Activated T-helper 1 cell treated with anti-CD3 and anti-CD28 coated beads, Interleukin-12 subunit alpha, Interleukin-12 subunit beta, Interleukin-2, Interleukin-4 antibody, amounts not matched to agents 30 ng/mL and 10 ng/mL and 1 ng/mL, durations not matched to agents 14 hours and 24 hours and 36 hours (primary cell): ENCODE data around the gene HOXB6. TPM values are rescaled to one million over a fixed set of nuclear protein-coding genes. Genes with fewer than 3 reads are reported as not detected.
A peak's percentile ranks its signal among the peaks of the same experiment; 100 is the strongest.

ENCODE experiments used
- DNase-seq: peaks from one replicate; pipeline ENCODE4 v3.0.0; 2021; ENCODE audit warnings: low spot score
- H3K27ac Mint-ChIP-seq: one replicate; pipeline ENCODE4 v1.8.0; 2021; ENCODE audit warnings: mild to moderate bottlenecking, mixed read lengths
- H3K27me3 Mint-ChIP-seq: one replicate; pipeline ENCODE4 v1.8.0; 2022; ENCODE audit warnings: mild to moderate bottlenecking, moderate library complexity, mixed read lengths; ENCODE audit not compliant: insufficient read depth
- H3K36me3 Mint-ChIP-seq: one replicate; pipeline ENCODE4 v1.8.0; 2021; ENCODE audit warnings: low read depth, mixed read lengths
- H3K4me1 Mint-ChIP-seq: one replicate; pipeline ENCODE4 v1.8.0; 2021; ENCODE audit warnings: low read depth, mixed read lengths
- H3K4me3 Mint-ChIP-seq: one replicate; pipeline ENCODE4 v1.8.0; 2021; ENCODE audit warnings: mild to moderate bottlenecking, moderate library complexity, mixed read lengths
- H3K9me3 Mint-ChIP-seq: one replicate; pipeline ENCODE4 v1.8.0; 2021; ENCODE audit warnings: mixed read lengths
- intact Hi-C: fragments of 100-400 bp; cut with micrococcal nuclease; formaldehyde crosslinking; loops from one replicate; pipeline ENCODE4 v1.15.1; 2024
- total RNA-seq: library from RNA; stranded (reverse); gene quantifications from 2 replicates; pipeline ENCODE4 v1.2.3, GENCODE V29; 2022

The HOXB6 gene
- total RNA-seq, 1 donor from 2014 or later: 0.99 TPM

GRCh38 chr17:48553190-48553547 is 51.6 kb downstream of the HOXB6 start:
- intact Hi-C loops: no loop called here
- Mint-ChIP-seq H3K27me3 (peaks cover 20% of the 10 kb centered on the region), H3K4me1 (peaks cover 30% of the 10 kb centered on the region), H3K36me3 (peaks cover 13% of the 10 kb centered on the region), H3K27ac (no peak overlapping the region), H3K9me3 (no peaks in the 10 kb centered on the region), H3K4me3 (no peak overlapping the region)
- DNase-seq: no peak

- no peak for DNase-seq
- no peak overlapping the region for H3K27ac Mint-ChIP-seq
- peaks cover 35% of the 10 kb centered on the region for H3K4me1 Mint-ChIP-seq
- intact Hi-C loops: no loop called here
- H3K27me3 Mint-ChIP-seq: peaks cover 17% of the 10 kb centered on the region
- peaks cover 13% of the 10 kb centered on the region for H3K36me3 Mint-ChIP-seq
- no peak overlapping the region for H3K4me3 Mint-ChIP-seq
- no peaks in the 10 kb centered on the region for H3K9me3 Mint-ChIP-seq
Measured at GRCh38 chr17:48552466-48553189, 52.2 kb downstream of the HOXB6 start.

- no peak for DNase-seq
- intact Hi-C loops: no loop called here
- Mint-ChIP-seq H3K27me3 (peaks cover 16% of the 10 kb centered on the region), H3K4me1 (peaks cover 43% of the 10 kb centered on the region), H3K27ac (no peak overlapping the region), H3K36me3 (peaks cover 13% of the 10 kb centered on the region), H3K4me3 (no peak overlapping the region), H3K9me3 (no peaks in the 10 kb centered on the region)
Measured at GRCh38 chr17:48551596-48552465, 53.0 kb downstream of the HOXB6 start.

GRCh38 chr17:48551214-48551555 is 53.6 kb downstream of the HOXB6 start:
- Mint-ChIP-seq H3K4me3 (no peak overlapping the region), H3K27me3 (peaks cover 11% of the 10 kb centered on the region), H3K4me1 (peaks cover 50% of the 10 kb centered on the region), H3K27ac (no peak overlapping the region), H3K9me3 (no peaks in the 10 kb centered on the region), H3K36me3 (peaks cover 8% of the 10 kb centered on the region)
- intact Hi-C loops: no loop called here
- no peak for DNase-seq

GRCh38 chr17:48550502-48551213 is 54.1 kb downstream of the HOXB6 start:
- H3K27ac Mint-ChIP-seq: no peak overlapping the region
- H3K4me3 Mint-ChIP-seq: no peak overlapping the region
- H3K36me3 Mint-ChIP-seq: peaks cover 8% of the 10 kb centered on the region
- peaks cover 51% of the 10 kb centered on the region for H3K4me1 Mint-ChIP-seq
- intact Hi-C loops: no loop called here
- DNase-seq: no peak
- H3K9me3 Mint-ChIP-seq: no peaks in the 10 kb centered on the region
- H3K27me3 Mint-ChIP-seq: peaks cover 6% of the 10 kb centered on the region

- Mint-ChIP-seq H3K27ac (no peak overlapping the region), H3K9me3 (no peaks in the 10 kb centered on the region), H3K36me3 (peaks cover 7% of the 10 kb centered on the region), H3K27me3 (peaks cover 3% of the 10 kb centered on the region), H3K4me3 (no peak overlapping the region), H3K4me1 (peaks cover 50% of the 10 kb centered on the region)
- DNase-seq: no peak
- intact Hi-C loops: no loop called here
Measured at GRCh38 chr17:48549914-48550501, 54.8 kb downstream of the HOXB6 start.

- intact Hi-C loops: no loop called here
- peaks cover 7% of the 10 kb centered on the region for H3K36me3 Mint-ChIP-seq
- no peak overlapping the region for H3K27ac Mint-ChIP-seq
- H3K4me1 Mint-ChIP-seq: peaks cover 53% of the 10 kb centered on the region
- H3K27me3 Mint-ChIP-seq: peaks cover 3% of the 10 kb centered on the region
- DNase-seq: no peak
- H3K9me3 Mint-ChIP-seq: no peaks in the 10 kb centered on the region
- H3K4me3 Mint-ChIP-seq: no peak overlapping the region
Measured at GRCh38 chr17:48549281-48549630, 55.5 kb downstream of the HOXB6 start.

GRCh38 chr17:48548523-48549280 is 56.1 kb downstream of the HOXB6 start:
- peaks cover 3% of the 10 kb centered on the region for H3K27me3 Mint-ChIP-seq
- intact Hi-C loops: no loop called here
- H3K4me3 Mint-ChIP-seq: peak overlapping the region; percentile 75
- peaks cover 58% of the 10 kb centered on the region for H3K4me1 Mint-ChIP-seq
- H3K36me3 Mint-ChIP-seq: peaks cover 9% of the 10 kb centered on the region
- no peaks in the 10 kb centered on the region for H3K9me3 Mint-ChIP-seq
- H3K27ac Mint-ChIP-seq: peak overlapping the region; percentile 80
- no peak for DNase-seq

GRCh38 chr17:48547808-48548522 is 56.8 kb downstream of the HOXB6 start:
- Mint-ChIP-seq H3K27ac (peak overlapping the region; percentile 80), H3K4me3 (peak overlapping the region; percentile 75), H3K9me3 (no peaks in the 10 kb centered on the region), H3K27me3 (peaks cover 3% of the 10 kb centered on the region), H3K4me1 (peaks cover 57% of the 10 kb centered on the region), H3K36me3 (peaks cover 9% of the 10 kb centered on the region)
- peak; percentile 43 for DNase-seq
- intact Hi-C loops: loop anchor here (2.0 kb wide), 1 partner anchor 31 kb away; the partner anchor contains the start of gene HOXB4

GRCh38 chr17:48546924-48547807 is 57.6 kb downstream of the HOXB6 start:
- Mint-ChIP-seq H3K9me3 (no peaks in the 10 kb centered on the region), H3K4me1 (peaks cover 54% of the 10 kb centered on the region), H3K27ac (peak overlapping the region; percentile 80), H3K27me3 (peaks cover 1% of the 10 kb centered on the region), H3K4me3 (peak overlapping the region; percentile 75), H3K36me3 (peaks cover 14% of the 10 kb centered on the region)
- intact Hi-C loops: loop anchor here (2.0 kb wide), 1 partner anchor 32 kb away; the partner anchor contains the start of gene HOXB4
- no peak for DNase-seq
